Vagina (tissue), 2 donors: ENCODE measurements around the gene DMRTC2. TPM values are rescaled to one million over a fixed set of nuclear protein-coding genes. Genes with fewer than 3 reads are reported as not detected.

Experiments used
- DNase-seq, 2 donors: peaks; one replicate each; pipeline ENCODE4 v3.0.0-alpha.2; 2017; ENCODE audit errors: extremely low spot score in 2 of 2
- H3K27ac ChIP-seq: fragments of 200-600 bp; sonication (generic); one replicate; pipeline ENCODE4 v1.5.1; 2019
- H3K27me3 ChIP-seq: fragments of 200-600 bp; sonication (generic); one replicate; pipeline ENCODE4 v1.5.1; 2019
- H3K36me3 ChIP-seq, 2 donors: fragments of 200-600 bp; sonication (generic); one replicate each; pipeline ENCODE4 v1.5.1; 2017 to 2019
- H3K4me1 ChIP-seq: fragments of 200-600 bp; sonication (generic); one replicate; pipeline ENCODE4 v1.5.1; 2019
- H3K4me3 ChIP-seq, 2 donors: fragments of 200-600 bp; sonication (generic); 1 replicate in 1 of 2; 2 replicates in 1 of 2; pipeline ENCODE4 v1.5.1; 2016 to 2019
- H3K9me3 ChIP-seq: fragments of 200-600 bp; sonication (generic); one replicate; pipeline ENCODE4 v1.5.1; 2019
- POLR2A ChIP-seq, 2 donors: fragments of 450-650 bp; IDR thresholded peaks; one replicate each; pipeline ENCODE4 v1.6.1; 2017; ENCODE audit warnings: antibody characterized with exemption in 2 of 2, mild to moderate bottlenecking in 2 of 2, moderate library complexity in 2 of 2
- POLR2AphosphoS5 ChIP-seq, 2 donors: sonication (generic); formaldehyde crosslinking; IDR thresholded peaks; one replicate each; pipeline ENCODE4 v1.9.0; 2017; ENCODE audit warnings: antibody characterized with exemption in 2 of 2, mild to moderate bottlenecking in 2 of 2, low read depth in 1 of 2; ENCODE audit not compliant: insufficient read depth in 1 of 2
- intact Hi-C: fragments of 100-400 bp; cut with DNase I; formaldehyde crosslinking; loops from one replicate; pipeline ENCODE4 v1.15.1; 2023
- total RNA-seq: library from RNA; depleted of rRNA; stranded (reverse); fragments of >200 nt; gene quantifications from one replicate; pipeline ENCODE4 v1.2.3, GENCODE V29; 2016
- TF ChIP-seq, protein P1 (sequence below), 3 experiments: fragments of 450-650 bp in 2 of 3; fragments of 200-600 bp in 1 of 3; sonication (generic) in 1 of 3; IDR thresholded peaks; one replicate each; pipeline ENCODE4 v1.5.1; 2017 to 2019; ENCODE audit warnings: antibody characterized with exemption in 3 of 3, mild to moderate bottlenecking in 2 of 3, moderate library complexity in 2 of 3

The DMRTC2 gene
- total RNA-seq, 1 donor from 2014 or later: not detected

DNA sequence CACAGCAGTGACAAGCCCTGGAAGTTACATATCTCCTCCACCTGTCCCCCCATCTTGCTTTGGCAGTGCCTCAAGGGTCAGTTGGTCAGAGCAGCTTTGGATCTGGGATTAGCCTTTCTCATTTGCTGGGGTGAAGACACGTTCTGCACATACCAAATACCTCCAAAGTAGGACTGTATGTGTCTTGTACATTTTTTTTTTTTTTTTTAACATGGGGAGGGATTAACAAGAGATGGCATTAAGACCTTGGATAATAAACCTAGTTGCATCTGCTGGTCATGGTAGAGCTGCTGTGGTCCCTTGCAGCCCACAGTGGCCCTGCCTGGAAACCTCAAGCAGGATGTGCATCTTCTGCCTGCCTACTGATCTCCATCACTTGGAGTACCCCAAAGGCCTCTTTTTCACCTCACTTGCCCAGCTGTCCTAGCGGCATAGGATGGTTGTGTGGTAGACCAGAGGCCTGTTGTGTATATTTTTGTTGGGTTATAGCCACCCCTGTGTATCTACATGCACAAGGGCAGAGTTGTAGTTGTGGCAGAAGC lies 17.7 kb downstream of the DMRTC2 start:
- Histone ChIP-seq H3K36me3 (peaks cover 0 to 35% of the 10 kb centered on the region in 2 donors), H3K4me1 (peaks cover 63% of the 10 kb centered on the region), H3K27me3 (no peaks in the 10 kb centered on the region), H3K4me3 (no peak overlapping the region), H3K9me3 (no peaks in the 10 kb centered on the region), H3K27ac (no peak overlapping the region)
- TF ChIP-seq POLR2AphosphoS5 (IDR thresholded peaks at IDR 0.05; ENCODE audit: insufficient read depth in 1 of 2, low read depth in 1 of 2) (no peak), POLR2A (IDR thresholded peaks at IDR 0.05) (no peak)
- TF ChIP-seq, protein P1, sequence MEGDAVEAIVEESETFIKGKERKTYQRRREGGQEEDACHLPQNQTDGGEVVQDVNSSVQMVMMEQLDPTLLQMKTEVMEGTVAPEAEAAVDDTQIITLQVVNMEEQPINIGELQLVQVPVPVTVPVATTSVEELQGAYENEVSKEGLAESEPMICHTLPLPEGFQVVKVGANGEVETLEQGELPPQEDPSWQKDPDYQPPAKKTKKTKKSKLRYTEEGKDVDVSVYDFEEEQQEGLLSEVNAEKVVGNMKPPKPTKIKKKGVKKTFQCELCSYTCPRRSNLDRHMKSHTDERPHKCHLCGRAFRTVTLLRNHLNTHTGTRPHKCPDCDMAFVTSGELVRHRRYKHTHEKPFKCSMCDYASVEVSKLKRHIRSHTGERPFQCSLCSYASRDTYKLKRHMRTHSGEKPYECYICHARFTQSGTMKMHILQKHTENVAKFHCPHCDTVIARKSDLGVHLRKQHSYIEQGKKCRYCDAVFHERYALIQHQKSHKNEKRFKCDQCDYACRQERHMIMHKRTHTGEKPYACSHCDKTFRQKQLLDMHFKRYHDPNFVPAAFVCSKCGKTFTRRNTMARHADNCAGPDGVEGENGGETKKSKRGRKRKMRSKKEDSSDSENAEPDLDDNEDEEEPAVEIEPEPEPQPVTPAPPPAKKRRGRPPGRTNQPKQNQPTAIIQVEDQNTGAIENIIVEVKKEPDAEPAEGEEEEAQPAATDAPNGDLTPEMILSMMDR (IDR thresholded peaks at IDR 0.05): no peak
- intact Hi-C loops: no loop called here
- DNase-seq: no peak

DNA sequence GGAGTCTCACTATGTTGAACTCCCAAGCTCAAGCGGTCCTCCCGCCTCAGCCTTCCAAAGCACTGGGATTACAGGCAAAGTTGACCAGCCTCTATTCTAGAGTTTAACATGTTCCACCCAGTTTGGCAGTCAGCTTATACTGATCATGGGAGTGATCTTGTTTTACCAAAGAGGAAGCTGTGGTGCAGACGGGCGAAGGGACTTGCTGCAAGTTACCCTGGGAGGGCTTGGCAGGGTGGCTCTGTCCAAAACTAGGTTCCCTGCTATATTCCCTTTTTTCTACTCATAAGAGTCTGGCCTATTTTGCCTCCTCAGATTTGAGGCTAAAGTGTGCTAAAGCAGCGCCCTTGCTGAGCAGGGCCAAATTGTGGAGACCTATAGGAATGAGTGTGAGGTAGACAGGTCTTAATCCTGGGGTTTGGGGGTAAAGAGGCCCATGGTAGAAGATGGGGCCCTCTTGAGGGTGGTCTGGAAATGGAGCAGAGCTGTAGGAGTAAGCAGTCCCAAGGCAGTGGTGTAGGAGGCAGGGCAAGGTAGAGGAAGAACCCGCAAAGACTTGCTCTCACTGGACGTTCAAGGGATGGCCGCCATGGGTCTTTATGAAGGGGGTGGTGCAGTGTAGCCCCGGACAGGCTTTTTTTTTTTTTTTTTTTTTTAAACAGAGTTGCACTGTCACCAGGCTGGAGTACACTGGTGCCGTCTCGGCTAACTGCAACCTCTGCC lies 18.5 kb downstream of the DMRTC2 start:
- TF ChIP-seq, protein P1 (IDR thresholded peaks at IDR 0.05): no peak
- Histone ChIP-seq H3K27me3 (no peaks in the 10 kb centered on the region), H3K9me3 (no peaks in the 10 kb centered on the region), H3K4me1 (peaks cover 71% of the 10 kb centered on the region), H3K4me3 (no peak overlapping the region), H3K36me3 (peaks cover 0 to 40% of the 10 kb centered on the region in 2 donors), H3K27ac (no peak overlapping the region)
- intact Hi-C loops: no loop called here
- no peak for DNase-seq

DNA sequence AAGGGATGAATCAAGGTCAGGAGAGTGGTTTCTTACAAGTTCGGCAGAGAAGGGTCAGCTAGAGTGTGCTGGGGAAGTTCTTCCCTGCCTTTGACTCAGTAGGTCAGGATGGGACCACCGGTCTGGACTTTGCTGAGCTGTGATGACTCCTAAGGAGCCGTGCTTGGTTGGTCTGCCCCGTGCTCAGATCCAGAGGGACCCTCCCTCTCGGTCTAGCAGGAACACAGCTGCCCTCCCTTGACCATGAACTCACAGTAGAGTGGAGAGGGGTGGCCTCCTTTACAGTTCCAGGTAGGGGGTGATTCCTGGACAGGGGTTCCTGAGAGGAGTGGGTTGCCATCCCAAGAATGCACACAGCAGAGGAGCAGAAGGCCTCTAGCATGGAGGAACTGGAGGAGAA lies 19.5 kb downstream of the DMRTC2 start:
- no peaks in the 10 kb centered on the region for H3K9me3 ChIP-seq
- DNase-seq: no peak
- intact Hi-C loops: no loop called here
- H3K36me3 ChIP-seq: peaks cover under 1 to 50% of the 10 kb centered on the region in 2 donors
- no peak overlapping the region for H3K27ac ChIP-seq
- no peaks in the 10 kb centered on the region for H3K27me3 ChIP-seq
- no peak overlapping the region for H3K4me3 ChIP-seq
- TF ChIP-seq POLR2AphosphoS5 (IDR thresholded peaks at IDR 0.05; ENCODE audit: insufficient read depth in 1 of 2, low read depth in 1 of 2): no peak
- no peak for TF ChIP-seq POLR2A (IDR thresholded peaks at IDR 0.05)
- TF ChIP-seq, protein P1 (IDR thresholded peaks at IDR 0.05): no peak
- peaks cover 76% of the 10 kb centered on the region for H3K4me1 ChIP-seq

GRCh38 chr19:41866284-41866683 lies 21.4 kb downstream of the DMRTC2 start:
- TF ChIP-seq POLR2A (IDR thresholded peaks at IDR 0.05) (no peak), POLR2AphosphoS5 (IDR thresholded peaks at IDR 0.05; ENCODE audit: insufficient read depth in 1 of 2, low read depth in 1 of 2) (no peak)
- TF ChIP-seq, protein P1 (IDR thresholded peaks at IDR 0.05): no peak
- no peak overlapping the region for H3K4me3 ChIP-seq
- peaks cover 3 to 69% of the 10 kb centered on the region in 2 donors for H3K36me3 ChIP-seq
- H3K27me3 ChIP-seq: no peaks in the 10 kb centered on the region
- DNase-seq: no peak
- H3K9me3 ChIP-seq: no peaks in the 10 kb centered on the region
- intact Hi-C loops: no loop called here
- H3K4me1 ChIP-seq: peaks cover 68% of the 10 kb centered on the region
- H3K27ac ChIP-seq: no peak overlapping the region
